Measurements from ENCODE around the gene ZNF256. TPM values are rescaled to one million over a fixed set of nuclear protein-coding genes. Genes with fewer than 3 reads are reported as not detected.

The ZNF256 gene
- total RNA-seq, 4 donors from 2014 or later: 0.93 to 2.6 (median 1.4) TPM

DNA sequence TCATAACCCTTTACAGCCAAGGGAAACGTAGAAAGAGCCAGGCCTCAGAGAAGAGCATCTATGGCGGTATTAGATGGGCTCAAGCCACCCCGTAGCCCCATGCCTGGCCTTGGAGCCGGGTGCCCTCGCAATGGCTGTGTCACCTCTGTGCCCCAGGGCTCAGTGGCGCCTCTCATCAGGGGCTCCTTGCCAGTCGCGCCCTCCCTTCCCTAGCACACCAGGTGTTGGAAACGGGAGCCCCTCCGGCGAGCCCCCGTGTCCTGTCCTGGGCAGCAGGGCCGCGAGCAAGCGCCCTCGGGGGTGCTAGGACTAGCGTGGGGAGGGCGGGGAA lies 453 bp downstream of the ZNF256 start:
- intact Hi-C loops (cut with DNase I; ENCODE audit: low total_unique reads): loop anchor here (1.0 to 5.0 kb wide), 3 partner anchors 55 to 370 kb away; partner anchors contain the start of genes ZNF135, ZNF416 and ZNF606
- in situ Hi-C loops (cut with MboI; ENCODE audit: low sequenced_read_pairs in 4 of 4): no loop called here
- Histone ChIP-seq H3K36me3 (peaks cover 0 to 31% of the 10 kb centered on the region in 2 donors), H3K4me3 (peak overlapping the region; percentile 77 to 99 (median 93)), H3K9me3 (peaks cover 0 to 27% (median 0%) of the 10 kb centered on the region in 3 donors), H3K27me3 (no peaks in the 10 kb centered on the region), H3K27ac (peak overlapping the region; percentile 78 to 88 (median 85)), H3K4me1 (peaks cover 7 to 8% of the 10 kb centered on the region in 2 donors)
- DNase-seq (peak in 1 of 2 donors; percentile 13), ATAC-seq (peak; percentile 7 to 8)
- no peak for TF ChIP-seq POLR2A (IDR thresholded peaks at IDR 0.05)
- TF ChIP-seq, protein P1, sequence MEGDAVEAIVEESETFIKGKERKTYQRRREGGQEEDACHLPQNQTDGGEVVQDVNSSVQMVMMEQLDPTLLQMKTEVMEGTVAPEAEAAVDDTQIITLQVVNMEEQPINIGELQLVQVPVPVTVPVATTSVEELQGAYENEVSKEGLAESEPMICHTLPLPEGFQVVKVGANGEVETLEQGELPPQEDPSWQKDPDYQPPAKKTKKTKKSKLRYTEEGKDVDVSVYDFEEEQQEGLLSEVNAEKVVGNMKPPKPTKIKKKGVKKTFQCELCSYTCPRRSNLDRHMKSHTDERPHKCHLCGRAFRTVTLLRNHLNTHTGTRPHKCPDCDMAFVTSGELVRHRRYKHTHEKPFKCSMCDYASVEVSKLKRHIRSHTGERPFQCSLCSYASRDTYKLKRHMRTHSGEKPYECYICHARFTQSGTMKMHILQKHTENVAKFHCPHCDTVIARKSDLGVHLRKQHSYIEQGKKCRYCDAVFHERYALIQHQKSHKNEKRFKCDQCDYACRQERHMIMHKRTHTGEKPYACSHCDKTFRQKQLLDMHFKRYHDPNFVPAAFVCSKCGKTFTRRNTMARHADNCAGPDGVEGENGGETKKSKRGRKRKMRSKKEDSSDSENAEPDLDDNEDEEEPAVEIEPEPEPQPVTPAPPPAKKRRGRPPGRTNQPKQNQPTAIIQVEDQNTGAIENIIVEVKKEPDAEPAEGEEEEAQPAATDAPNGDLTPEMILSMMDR (IDR thresholded peaks at IDR 0.05 in 4 of 5, conservative IDR thresholded peaks at IDR 0.05 in 1 of 5): no peak

DNA sequence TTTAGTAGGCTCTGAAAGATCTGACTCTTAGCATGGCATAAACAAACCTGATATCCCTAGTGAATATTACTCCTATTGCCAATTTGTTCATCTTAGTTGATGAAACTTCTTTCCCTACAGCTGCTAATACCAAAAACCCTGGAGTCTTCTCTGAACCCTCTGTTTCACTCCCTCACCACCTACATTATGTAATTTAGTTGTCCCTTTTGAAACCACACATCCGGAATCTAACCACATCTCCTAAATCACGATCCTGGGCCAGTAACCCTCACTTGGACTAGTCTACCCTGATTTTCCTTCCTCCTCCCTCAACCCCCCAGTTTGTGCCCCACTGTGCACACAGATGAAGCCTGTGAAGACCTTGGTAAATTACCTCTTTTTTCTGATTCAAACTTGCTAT lies 1.2 kb downstream of the ZNF256 start:
- Histone ChIP-seq H3K27me3 (no peaks in the 10 kb centered on the region), H3K36me3 (peaks cover 0 to 39% of the 10 kb centered on the region in 2 donors), H3K9me3 (peaks cover 0 to 34% (median 0%) of the 10 kb centered on the region in 3 donors), H3K4me3 (peak overlapping the region; percentile 77 to 99 (median 93)), H3K4me1 (peaks cover 7 to 8% of the 10 kb centered on the region in 2 donors), H3K27ac (no peak overlapping the region)
- TF ChIP-seq, protein P1 (IDR thresholded peaks at IDR 0.05 in 4 of 5, conservative IDR thresholded peaks at IDR 0.05 in 1 of 5): no peak
- TF ChIP-seq POLR2A (IDR thresholded peaks at IDR 0.05): no peak
- no peak for ATAC-seq
- in situ Hi-C loops (cut with MboI; ENCODE audit: low sequenced_read_pairs in 4 of 4) (no loop called here), intact Hi-C loops (cut with DNase I; ENCODE audit: low total_unique reads) (loop anchor here (5.0 kb wide), 2 partner anchors 56 to 369 kb away; partner anchors contain the start of genes ZNF416 and ZNF606)
- no peak for DNase-seq

DNA sequence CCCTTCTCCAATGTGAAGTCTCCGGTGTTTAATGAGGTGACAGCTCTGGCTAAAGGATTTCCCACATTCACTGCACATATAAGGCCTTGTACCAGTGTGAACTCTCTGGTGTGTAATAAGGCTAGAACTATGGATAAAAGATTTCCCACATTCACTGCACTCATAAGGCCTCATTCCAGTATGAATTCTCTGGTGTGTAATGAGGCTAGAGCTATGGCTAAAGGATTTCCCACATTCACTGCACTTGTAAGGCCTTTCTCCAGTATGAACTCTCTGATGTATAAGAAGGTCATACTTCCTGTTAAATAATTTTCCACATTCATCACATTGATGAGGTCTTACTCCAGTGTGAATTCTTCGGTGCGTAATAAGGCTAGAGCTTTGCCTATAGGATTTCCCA lies 5.9 kb downstream of the ZNF256 start:
- TF ChIP-seq, protein P1 (IDR thresholded peaks at IDR 0.05 in 4 of 5, conservative IDR thresholded peaks at IDR 0.05 in 1 of 5): no peak
- TF ChIP-seq POLR2A (IDR thresholded peaks at IDR 0.05): no peak
- peaks cover 4 to 6% of the 10 kb centered on the region in 2 donors for H3K4me1 ChIP-seq
- no peak overlapping the region for H3K4me3 ChIP-seq
- ATAC-seq: no peak
- DNase-seq: no peak
- in situ Hi-C loops (cut with MboI; ENCODE audit: low sequenced_read_pairs in 4 of 4) (no loop called here), intact Hi-C loops (cut with DNase I; ENCODE audit: low total_unique reads) (no loop called here)
- H3K9me3 ChIP-seq: peaks cover 6 to 52% (median 12%) of the 10 kb centered on the region in 3 donors
- H3K36me3 ChIP-seq: peaks cover 7 to 78% of the 10 kb centered on the region in 2 donors
- H3K27me3 ChIP-seq: no peaks in the 10 kb centered on the region
- H3K27ac ChIP-seq: no peak overlapping the region

DNA sequence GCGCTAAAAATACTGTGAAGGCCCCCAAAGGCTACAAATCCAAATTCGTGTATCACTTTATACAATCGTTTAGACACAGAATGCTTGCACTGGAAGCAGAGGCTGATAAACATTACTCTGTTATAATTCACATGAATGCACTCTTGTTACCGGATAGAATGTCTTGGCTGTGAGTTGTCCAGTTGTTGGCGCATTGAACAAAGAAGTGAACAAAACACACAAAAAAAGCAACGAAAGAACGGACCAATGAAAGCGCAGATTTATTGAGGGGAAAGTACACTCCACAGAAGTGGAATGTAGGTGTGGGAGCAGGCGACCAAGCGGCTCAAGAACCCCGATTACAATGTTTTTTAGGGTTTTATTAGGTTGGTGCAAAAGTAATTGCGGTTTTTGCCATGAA lies 11.8 kb downstream of the ZNF256 start:
- intact Hi-C loops (cut with DNase I; ENCODE audit: low total_unique reads): no loop called here
- TF ChIP-seq POLR2A (IDR thresholded peaks at IDR 0.05): no peak
- TF ChIP-seq, protein P1 (IDR thresholded peaks at IDR 0.05 in 4 of 5, conservative IDR thresholded peaks at IDR 0.05 in 1 of 5): no peak
- in situ Hi-C loops (cut with MboI; ENCODE audit: low sequenced_read_pairs in 4 of 4): no loop called here
- no peak for DNase-seq
- H3K27ac ChIP-seq: no peak overlapping the region
- peaks cover 6 to 36% (median 16%) of the 10 kb centered on the region in 3 donors for H3K9me3 ChIP-seq
- peaks cover 7 to 67% of the 10 kb centered on the region in 2 donors for H3K36me3 ChIP-seq
- H3K4me3 ChIP-seq: peak overlapping the region in 3 of 4 donors; percentile 70 to 86 (median 80)
- H3K27me3 ChIP-seq: no peaks in the 10 kb centered on the region
- H3K4me1 ChIP-seq: no peaks in the 10 kb centered on the region
- ATAC-seq: no peak

Data from gastrocnemius medialis (tissue), 4 donors.